BE2C (cell line): Measurements from ENCODE around the gene YPEL1.

Experiments
- DNase-seq: peaks from one replicate; pipeline ENCODE4 v3.0.0-alpha.2; 2020
- H3K27me3 ChIP-seq: fragments of 250-450 bp; sonication (Bioruptor Pico); 2 replicates; pipeline ENCODE4 v1.5.1; 2020; ENCODE audit warnings: mild to moderate bottlenecking
- H3K36me3 ChIP-seq: fragments of 250-450 bp; sonication (Bioruptor Pico); 2 replicates; pipeline ENCODE4 v1.5.1; 2020; ENCODE audit warnings: mild to moderate bottlenecking
- H3K4me1 ChIP-seq: fragments of 250-450 bp; sonication (Bioruptor Pico); 2 replicates; pipeline ENCODE4 v1.5.1; 2020
- H3K4me3 ChIP-seq: 2 replicates; pipeline ENCODE4 v1.5.1; 2011; ENCODE audit warnings: low read depth, low read length
- H3K9me3 ChIP-seq: fragments of 250-450 bp; sonication (Bioruptor Pico); 2 replicates; pipeline ENCODE4 v1.5.1; 2020
- CTCF ChIP-seq: IDR thresholded peaks from 2 replicates; pipeline ENCODE4 v1.5.1; 2012; ENCODE audit warnings: mild to moderate bottlenecking, low read depth, low read length

Gene YPEL1

GRCh38 chr22:21686634-21687393 lies 48.8 kb downstream of the YPEL1 start:
- H3K4me1 ChIP-seq = no peaks in the 10 kb centered on the region
- no peaks in the 10 kb centered on the region for H3K27me3 ChIP-seq
- peaks cover 25% of the 10 kb centered on the region for H3K36me3 ChIP-seq
- no peak for DNase-seq
- no peak for TF ChIP-seq CTCF
- no peak overlapping the region for H3K4me3 ChIP-seq
- no peaks in the 10 kb centered on the region for H3K9me3 ChIP-seq

- no peaks in the 10 kb centered on the region for H3K9me3 ChIP-seq
- H3K27me3 ChIP-seq = no peaks in the 10 kb centered on the region
- TF ChIP-seq CTCF = no peak
- H3K4me3 ChIP-seq = no peak overlapping the region
- H3K36me3 ChIP-seq = peaks cover 27% of the 10 kb centered on the region
- no peaks in the 10 kb centered on the region for H3K4me1 ChIP-seq
- DNase-seq = no peak
Measured at GRCh38 chr22:21686193-21686608, 49.4 kb downstream of the YPEL1 start.

GRCh38 chr22:21685164-21685513 lies 50.5 kb downstream of the YPEL1 start:
- DNase-seq = no peak
- Histone ChIP-seq H3K27me3 (no peaks in the 10 kb centered on the region), H3K9me3 (no peaks in the 10 kb centered on the region), H3K36me3 (peaks cover 28% of the 10 kb centered on the region), H3K4me1 (no peaks in the 10 kb centered on the region), H3K4me3 (no peak overlapping the region)
- no peak for TF ChIP-seq CTCF

- H3K9me3 ChIP-seq = no peaks in the 10 kb centered on the region
- no peak for TF ChIP-seq CTCF
- peaks cover 28% of the 10 kb centered on the region for H3K36me3 ChIP-seq
- H3K4me1 ChIP-seq = no peaks in the 10 kb centered on the region
- no peak overlapping the region for H3K4me3 ChIP-seq
- no peaks in the 10 kb centered on the region for H3K27me3 ChIP-seq
- no peak for DNase-seq
Measured at GRCh38 chr22:21684492-21685163, 51.0 kb downstream of the YPEL1 start.

GRCh38 chr22:21683401-21683811 lies 52.2 kb downstream of the YPEL1 start:
- no peak for TF ChIP-seq CTCF
- no peaks in the 10 kb centered on the region for H3K4me1 ChIP-seq
- no peaks in the 10 kb centered on the region for H3K27me3 ChIP-seq
- DNase-seq = no peak
- no peak overlapping the region for H3K4me3 ChIP-seq
- H3K36me3 ChIP-seq = peaks cover 22% of the 10 kb centered on the region
- no peaks in the 10 kb centered on the region for H3K9me3 ChIP-seq
